GM12878 (cell line): Measurements from ENCODE around the gene LIMS4.
"Not testable (repeated sequence)": the region's sequence is repeated elsewhere in the genome, so short reads cannot be mapped to it uniquely, and the experiment has no call there.

ENCODE experiments used
- CEBPB ChIP-seq, 2 experiments: fragments of 150-350 bp in 1 of 2; IDR thresholded peaks; 2 replicates each; pipeline ENCODE4 v1.6.1; 2012 to 2014; ENCODE audit warnings: low read depth in 2 of 2, low read length in 2 of 2, borderline replicate concordance in 1 of 2, inconsistent platforms in 1 of 2
- EZH2 ChIP-seq: IDR thresholded peaks from 2 replicates; pipeline ENCODE4 v1.6.1; 2012; ENCODE audit warnings: low read depth, mild to moderate bottlenecking, control low read depth, inconsistent platforms, low read length, borderline replicate concordance; ENCODE audit not compliant: control insufficient read depth
- MYC ChIP-seq: IDR thresholded peaks from 2 replicates; pipeline ENCODE4 v1.6.1; 2011; ENCODE audit warnings: mild to moderate bottlenecking, low read length, moderate library complexity, inconsistent platforms; ENCODE audit not compliant: insufficient read depth, insufficient replicate concordance, insufficient read length, severe bottlenecking
- SIN3A ChIP-seq: IDR thresholded peaks from 2 replicates; pipeline ENCODE4 v1.6.1; 2012; ENCODE audit warnings: low read depth, low read length, improper control_type of control experiment
- ZZZ3 ChIP-seq: IDR thresholded peaks from 2 replicates; pipeline ENCODE4 v1.6.1; 2011; ENCODE audit warnings: low read depth; ENCODE audit not compliant: control insufficient read depth, insufficient read length

DNA sequence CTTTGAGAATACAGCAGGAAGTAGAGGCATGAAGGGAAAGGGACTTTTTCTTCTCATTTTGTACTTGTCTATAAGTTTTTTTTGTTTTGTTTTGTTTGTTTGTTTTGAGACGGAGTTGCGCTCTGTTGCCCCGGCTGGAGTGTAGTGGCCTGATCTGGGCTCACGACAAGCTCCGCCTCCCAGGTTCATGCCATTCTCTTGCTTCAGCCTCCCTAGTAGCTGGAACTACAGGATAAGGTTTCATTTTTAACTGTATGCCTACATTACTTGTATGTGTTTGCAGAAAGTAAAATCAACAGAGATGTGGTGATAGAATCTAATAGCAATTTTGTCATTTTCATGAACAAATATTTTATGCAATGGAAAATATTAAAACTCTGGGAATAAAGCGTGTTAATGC, 38.1 kb downstream of the LIMS4 start:
- not testable (repeated sequence) for TF ChIP-seq MYC; EZH2; ZZZ3; CEBPB (IDR thresholded peaks at IDR 0.05; ENCODE audit: borderline replicate concordance in 1 of 2, low read depth in 2 of 2, low read length in 2 of 2); SIN3A
